GM21528 (cell line): ENCODE data around the gene LTBP1.
"Not testable (repeated sequence)": the region's sequence is repeated elsewhere in the genome, so short reads cannot be mapped to it uniquely, and the experiment has no call there.

Experiments
- ATAC-seq: cut with Tn5 transposase; IDR thresholded peaks from one replicate; pipeline ENCODE4 v1.9.1; 2021; ENCODE audit warnings: mild to moderate bottlenecking, moderate library complexity; ENCODE audit not compliant: unreplicated experiment, low FRiP score

The LTBP1 gene

GRCh38 chr2:33214436-33214835, 267.7 kb downstream of the LTBP1 start:
- ATAC-seq: no peak

DNA sequence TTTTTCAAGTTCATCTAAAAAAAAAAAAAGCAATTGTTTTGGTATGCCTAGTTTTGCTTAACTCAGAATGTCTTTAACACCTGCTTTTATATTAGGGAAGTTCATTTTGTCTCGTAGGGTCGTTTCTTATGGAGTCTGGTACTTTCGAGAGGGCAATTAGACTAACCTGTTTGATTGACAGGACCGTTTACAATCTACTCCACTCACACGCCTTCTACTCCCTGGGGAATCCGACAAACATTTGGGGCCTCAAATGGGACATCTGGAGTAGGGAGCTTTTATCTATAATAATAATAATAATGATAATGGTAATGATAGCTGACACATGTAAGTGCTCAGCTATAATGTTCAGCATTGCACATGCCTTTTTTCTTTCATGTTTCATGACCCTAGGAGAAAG, 268.1 kb downstream of the LTBP1 start:
- no peak for ATAC-seq

DNA sequence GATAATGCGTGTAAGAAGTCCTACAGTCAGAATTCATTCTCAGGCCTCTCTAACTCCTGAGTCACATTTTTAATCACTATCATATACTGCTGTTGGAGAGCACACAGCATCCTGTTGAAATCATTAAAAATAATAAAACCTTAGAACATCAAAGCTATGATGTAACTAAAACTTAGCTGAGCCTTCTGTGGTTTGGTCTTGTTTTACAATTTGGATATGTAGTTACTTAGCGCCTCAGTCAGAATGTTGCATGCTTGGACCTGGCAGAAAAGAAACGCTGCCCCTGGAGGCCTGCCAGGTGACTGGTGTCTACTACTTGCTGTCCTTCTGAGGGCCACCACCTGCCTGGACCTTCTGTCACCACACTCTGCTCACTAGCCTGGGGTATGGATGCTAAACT, 268.5 kb downstream of the LTBP1 start:
- ATAC-seq: no peak

- ATAC-seq: no peak
These were observed 269.2 kb downstream of the LTBP1 start for GRCh38 chr2:33215983-33216382.

DNA sequence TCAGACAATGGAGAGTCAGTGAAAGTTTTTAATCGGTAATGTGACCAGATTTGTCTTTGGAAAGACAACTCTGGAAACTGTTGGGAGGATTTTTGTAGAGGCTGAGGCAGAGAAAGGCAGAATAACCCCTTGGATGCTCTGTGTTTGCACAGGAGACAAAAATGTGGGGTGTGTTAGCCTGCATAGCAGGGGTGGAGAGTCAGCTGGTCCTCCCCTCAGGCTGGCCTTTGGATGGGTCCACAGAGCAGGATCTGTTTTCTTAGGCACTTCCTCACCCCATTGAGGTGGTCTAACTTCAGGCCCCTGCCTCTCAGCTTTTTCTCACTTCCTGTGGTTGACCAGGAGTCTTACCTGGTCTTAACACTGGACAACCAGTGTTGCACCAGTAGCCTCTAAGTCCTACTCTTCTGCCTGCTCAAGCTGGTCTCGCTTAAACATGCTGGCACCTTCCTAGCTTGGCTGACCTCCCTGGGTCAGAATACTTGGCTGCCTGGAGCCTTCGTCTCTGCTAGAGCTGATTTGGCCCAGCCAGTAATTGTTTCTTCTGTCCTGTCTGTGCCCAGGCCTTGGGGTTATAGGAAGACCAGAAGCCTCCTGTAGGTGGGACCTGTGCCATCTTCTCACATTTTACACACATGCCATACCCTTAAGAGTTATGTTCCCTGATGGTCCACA, 269.9 kb downstream of the LTBP1 start:
- no peak for ATAC-seq

DNA sequence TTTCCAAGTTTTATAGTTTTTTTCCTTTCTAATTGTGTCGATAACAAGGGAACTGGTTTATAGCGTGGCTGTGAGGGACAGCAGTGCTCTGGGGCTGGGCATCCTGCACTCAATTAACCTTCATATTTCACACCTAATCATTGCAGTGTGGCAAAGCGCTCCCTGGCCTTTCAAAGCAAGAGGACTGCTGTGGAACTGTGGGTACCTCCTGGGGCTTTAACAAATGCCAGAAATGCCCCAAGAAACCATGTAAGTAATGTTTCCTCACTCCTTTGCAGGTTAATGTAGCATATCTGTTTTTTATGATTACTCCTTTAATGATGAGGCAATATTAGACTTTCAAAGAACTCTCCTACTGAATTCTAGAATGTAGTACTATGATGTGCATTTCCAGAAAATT, 270.7 kb downstream of the LTBP1 start:
- ATAC-seq: no peak

DNA sequence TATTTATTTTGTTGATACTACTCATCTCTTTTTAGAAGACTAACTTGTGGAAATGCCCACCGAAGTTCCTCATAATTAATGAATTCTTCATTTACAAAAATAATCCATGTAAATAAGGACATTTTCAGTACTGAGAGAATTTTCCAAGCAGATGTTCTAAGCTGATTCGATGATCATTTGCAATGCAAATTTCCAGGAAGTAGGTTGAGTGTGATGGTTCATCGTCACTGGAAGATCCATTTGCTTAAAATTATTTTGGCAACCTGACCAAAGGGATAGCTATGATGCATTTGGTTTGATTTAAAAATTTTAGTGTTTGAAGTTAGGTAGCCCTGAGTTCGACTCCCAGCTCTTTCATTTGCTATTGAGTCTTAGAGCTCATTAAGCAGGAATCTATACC, 272.4 kb downstream of the LTBP1 start:
- no peak for ATAC-seq

DNA sequence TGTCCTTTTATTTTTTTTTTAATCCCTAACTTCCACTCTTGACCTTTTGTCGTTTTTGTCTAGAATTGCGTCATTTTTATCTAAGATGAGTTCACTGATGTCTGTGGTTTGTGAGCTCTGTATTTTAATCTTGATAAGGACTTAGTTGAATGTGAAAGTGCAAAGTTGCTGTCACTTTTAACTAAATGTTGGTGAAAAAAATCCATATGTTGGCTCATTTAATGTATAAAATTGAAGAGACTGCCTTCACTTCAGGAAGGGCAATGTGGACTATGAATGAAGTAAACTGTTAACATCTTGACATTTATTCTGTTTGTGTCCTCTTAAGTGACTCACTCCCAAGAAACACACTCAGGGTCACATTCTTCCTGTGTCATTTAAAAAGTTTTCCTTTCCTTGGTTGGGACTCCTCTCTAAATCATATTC, 273.1 kb downstream of the LTBP1 start:
- no peak for ATAC-seq

DNA sequence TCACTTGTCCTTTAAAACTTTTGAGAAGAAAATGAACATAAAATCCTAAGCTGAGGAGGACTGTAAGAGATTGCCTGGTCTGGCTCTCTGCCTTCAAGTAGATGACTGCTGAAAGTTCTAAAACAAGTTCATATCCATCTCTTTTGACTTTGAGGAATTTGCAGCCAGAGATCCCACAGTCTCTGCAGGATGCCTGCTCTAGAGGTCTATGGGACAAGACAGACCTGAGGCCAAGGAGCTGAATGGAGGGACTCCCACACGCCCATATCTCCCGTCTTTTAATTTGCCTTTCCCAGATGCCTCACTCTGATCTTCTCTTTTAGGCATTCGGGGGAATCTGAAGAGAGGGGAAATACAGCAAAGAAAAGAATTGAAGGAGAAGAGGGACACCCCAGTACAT, 273.8 kb downstream of the LTBP1 start:
- no peak for ATAC-seq

DNA sequence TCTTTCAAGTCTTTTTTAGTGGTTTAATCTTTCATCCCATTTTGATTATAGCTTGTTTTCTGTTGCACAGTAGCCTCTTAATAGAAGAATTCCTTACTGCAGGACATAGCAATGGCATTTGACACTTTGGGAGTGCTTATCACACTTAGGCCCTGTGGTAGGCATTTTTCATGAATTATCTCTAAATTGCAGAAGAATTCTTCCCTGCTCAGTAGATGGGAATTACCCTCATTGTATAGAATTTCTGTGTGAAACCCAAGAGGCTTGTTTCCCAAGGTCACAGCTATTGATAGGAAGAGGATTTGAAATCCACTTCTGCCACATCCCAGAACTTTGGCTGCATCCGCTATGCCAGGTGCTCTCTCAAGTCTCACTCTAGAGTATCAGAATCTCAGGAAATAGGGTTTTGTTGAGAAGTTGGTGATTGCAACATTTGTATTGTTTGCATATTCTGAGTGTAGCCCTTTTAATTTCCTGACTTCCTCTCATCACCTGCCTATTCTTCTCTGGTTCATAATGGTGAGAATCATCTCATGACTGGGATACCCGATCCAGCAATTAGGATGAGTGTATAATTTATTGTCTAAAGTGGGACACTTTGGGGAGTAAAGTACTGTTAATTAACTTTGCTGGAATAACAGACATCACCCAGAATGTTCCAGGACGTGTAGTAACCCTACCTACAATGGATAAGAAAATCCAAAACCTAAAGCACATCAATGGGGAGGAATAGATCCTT, 274.5 kb downstream of the LTBP1 start:
- ATAC-seq: no peak

- no peak for ATAC-seq
These were observed 275.6 kb downstream of the LTBP1 start for GRCh38 chr2:33222309-33222708.

GRCh38 chr2:33223856-33224255, 277.1 kb downstream of the LTBP1 start:
- ATAC-seq: no peak

- no peak for ATAC-seq
These were observed 278.6 kb downstream of the LTBP1 start for GRCh38 chr2:33225350-33225749.

DNA sequence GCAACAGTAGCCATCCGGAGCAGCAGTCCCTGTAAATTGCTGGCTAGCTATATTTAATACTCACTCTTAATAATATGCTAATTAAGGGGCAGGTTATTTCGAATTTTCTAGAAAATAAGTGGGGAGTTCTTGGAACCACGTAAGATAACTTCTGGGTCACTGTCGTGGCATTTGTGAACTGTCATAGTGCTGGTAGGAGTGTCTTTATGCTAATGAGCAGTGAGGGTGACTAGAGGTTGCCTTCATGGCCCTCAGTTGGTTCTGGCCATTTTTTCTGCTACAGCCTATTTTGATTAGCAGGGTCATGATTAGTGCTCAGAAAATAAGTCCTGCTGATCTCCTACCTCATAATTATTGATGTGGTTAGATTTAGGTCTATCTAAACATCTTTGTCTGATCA, 279.8 kb downstream of the LTBP1 start:
- ATAC-seq: no peak

- ATAC-seq: no peak
These were observed 282.9 kb downstream of the LTBP1 start for GRCh38 chr2:33229646-33230045.

DNA sequence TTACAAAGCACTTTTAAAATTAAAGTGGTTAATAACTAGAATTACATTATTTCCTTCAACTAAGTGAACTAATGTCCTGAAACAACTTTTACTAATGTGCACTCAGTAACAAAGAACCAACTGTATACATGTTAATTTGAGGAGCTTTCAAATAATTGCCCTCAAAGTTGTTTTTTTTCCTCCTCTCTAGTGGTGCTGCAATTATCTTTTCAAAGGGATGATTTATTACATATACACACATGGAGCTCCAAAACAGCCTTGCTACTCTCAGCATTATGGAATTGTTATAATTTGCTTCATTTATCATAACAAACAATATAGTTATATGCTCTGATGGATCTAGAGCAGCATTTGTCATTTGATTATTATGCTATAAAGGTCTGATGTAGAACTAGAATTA, 283.4 kb downstream of the LTBP1 start:
- ATAC-seq: no peak

DNA sequence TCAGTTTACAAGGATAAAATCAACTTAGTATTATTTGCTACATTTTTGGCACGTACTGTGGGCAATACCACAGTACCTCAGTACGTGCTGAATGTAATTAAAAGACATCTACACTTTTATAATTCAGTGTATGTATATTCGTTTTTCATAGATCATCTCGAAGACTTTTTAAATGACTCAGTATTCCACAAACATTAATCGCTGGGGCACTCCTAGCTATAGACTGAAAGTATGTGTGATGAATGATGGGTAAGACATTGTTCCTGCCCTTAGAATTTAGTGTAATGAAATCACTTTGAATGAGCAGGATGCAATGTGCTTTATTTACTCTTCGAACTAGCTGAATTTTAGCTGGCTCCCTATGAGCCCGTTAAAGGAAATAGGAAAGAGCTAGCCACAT, 284.1 kb downstream of the LTBP1 start:
- ATAC-seq: no peak

GRCh38 chr2:33235559-33235958, 288.8 kb downstream of the LTBP1 start:
- ATAC-seq: not testable (repeated sequence)

DNA sequence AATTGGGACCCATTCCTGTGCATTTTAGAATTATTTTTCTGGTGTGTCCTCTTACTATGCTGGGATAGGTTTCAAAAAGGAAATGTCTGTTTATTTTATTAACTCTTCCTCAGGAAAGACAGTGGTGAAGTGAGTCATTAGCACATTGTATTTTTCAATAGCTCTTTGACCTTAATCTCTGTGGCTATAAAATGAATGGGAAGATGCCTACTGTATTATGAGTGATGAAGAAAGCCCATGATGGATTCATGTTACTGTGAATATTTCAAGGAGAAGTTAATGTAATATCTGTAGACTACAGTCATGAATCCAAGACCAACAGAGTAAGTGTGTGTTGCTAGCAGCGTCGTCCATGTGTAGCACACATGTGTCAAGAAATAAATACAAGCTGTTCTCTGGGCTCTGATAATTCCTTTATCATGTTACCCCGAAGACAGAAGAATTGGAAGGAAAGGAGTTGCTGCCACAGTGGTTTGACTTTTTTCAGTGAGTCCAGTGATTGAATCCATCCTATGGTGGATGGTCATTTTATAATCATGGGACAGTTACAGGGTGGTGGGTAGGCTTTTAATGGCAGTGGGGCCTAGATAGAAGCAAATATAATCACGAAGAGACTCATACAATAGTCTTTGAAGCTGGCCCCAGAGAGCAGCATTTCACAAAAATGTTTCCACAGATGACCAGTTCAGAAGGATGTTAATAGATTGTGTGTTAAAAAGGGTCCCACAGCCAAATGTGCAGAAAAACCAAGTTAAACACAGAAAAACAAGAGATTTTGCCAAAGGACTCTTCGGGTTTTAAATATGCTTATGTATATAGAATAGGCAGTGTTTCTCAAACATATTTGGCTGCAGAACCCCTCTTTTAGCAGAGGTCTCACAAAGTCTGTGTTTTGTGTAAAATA, 290.0 kb downstream of the LTBP1 start:
- no peak for ATAC-seq

DNA sequence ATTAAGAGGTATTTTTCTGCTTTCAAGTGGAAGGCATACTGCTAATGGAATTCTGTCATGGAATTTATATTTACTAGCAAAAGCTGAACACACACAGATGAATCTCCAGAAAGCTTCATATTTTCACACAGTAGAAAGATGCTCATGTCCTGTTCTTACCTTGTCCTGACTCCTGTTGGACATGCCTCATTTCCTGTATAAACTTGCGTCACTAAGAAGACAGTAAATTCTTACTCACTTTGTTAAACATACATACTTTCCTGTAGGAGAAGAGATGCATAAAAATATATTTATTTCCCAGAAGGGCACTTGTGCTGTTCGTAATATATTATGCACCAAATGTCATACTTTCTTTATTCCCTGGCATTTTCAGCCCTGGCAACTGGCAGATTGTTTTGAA, 291.4 kb downstream of the LTBP1 start:
- ATAC-seq: no peak

- ATAC-seq: no peak
These were observed 293.4 kb downstream of the LTBP1 start for GRCh38 chr2:33240178-33240577.
